NCI-H146 (cell line): ENCODE data around the gene GPR84.

Experiments used
- DNase-seq: peaks from one replicate; lab custom pipeline; 2025; lab: John Stamatoyannopoulos, UW

Gene GPR84

DNA sequence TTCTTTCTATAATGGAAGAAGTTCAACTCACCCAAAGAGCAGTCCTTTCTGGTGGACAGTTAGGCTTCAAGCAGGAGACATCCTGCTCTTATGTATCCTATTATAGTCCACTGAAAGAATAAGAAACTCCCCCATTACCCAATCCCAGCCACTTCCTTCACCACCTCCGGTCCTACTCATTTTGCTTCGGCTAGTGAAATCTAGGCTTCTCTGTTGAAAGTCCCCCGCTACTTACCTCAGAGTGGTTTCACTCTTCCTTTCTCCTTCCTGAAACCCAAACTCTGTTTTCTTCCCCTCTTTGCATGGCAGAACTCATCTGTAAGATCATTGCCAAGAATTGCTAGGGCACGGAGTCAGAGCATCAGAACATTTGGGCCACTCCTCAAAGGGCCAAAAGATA, at the start of gene GPR84:
GPR84 (minus strand) TSS at position 74 of the 400 bp plus-strand sequence. CDS start 635 bp downstream, outside the sequence.
- no peak for DNase-seq

DNA sequence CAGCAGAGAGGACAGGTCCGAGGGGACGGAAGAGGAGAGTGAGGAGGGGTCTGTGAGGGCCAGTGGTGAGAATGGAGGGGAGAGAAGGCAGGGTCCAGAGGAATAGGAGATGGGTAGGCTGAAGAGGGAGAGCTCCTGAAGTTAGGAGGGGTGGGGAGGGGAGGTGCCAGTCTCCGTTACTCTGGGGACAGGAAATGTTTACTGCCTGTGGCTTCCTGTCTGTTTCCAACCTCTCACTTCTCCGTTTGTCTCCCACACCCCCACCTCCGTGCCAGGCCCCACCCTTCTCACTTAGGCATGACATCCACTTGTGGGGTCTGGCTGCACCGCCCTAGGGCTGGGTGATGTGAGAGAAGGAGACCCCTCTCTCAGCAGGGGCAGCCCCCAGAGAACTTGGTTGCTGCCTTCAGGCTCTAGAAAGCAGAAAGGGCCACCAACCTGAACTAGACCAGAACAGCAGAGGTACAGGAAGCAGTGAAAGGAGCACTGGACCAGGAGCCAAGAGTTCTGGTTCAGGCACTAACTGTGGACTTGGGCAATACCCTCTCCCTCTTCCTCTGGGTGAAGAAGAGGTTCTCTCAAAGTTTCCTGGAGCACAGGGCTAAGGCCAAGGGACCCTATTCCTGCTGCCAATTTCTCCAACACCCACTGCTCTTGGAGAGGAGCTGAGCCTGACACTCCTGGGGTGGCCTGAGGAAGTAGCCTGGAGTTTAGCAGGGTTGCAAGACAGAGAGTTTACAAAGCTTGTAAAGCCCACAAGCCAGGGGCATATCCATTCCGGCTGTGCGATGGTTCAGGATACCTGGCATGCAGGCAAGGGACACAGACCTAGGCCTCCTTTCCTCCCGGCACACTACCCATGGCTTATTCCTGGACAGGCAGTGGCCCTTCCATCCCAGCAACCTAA, 49.3 kb upstream of the GPR84 start:
- no peak for DNase-seq

DNA sequence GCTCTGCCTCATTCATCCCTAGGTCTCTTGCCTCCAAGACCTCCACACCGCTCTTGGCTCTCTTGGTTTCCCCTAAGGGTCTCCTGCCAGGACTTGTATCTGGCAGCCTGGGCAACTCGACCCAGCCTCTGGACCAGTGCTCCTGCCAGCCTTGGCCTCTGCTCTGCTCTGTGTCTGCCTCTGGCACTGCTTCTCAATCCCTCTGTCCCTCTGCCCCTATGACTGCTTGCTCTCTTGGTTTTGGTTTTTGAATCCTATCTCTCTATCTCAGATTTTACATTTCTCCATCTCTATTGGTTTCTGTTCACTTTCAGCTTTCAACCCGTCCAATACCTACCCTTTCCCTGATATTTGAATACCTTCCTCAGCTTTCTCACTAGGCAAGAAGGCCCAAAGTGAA, 48.5 kb upstream of the GPR84 start:
- DNase-seq = no peak

- no peak for DNase-seq
Measured at GRCh38 chr12:54412348-54412747, 48.1 kb upstream of the GPR84 start.

DNA sequence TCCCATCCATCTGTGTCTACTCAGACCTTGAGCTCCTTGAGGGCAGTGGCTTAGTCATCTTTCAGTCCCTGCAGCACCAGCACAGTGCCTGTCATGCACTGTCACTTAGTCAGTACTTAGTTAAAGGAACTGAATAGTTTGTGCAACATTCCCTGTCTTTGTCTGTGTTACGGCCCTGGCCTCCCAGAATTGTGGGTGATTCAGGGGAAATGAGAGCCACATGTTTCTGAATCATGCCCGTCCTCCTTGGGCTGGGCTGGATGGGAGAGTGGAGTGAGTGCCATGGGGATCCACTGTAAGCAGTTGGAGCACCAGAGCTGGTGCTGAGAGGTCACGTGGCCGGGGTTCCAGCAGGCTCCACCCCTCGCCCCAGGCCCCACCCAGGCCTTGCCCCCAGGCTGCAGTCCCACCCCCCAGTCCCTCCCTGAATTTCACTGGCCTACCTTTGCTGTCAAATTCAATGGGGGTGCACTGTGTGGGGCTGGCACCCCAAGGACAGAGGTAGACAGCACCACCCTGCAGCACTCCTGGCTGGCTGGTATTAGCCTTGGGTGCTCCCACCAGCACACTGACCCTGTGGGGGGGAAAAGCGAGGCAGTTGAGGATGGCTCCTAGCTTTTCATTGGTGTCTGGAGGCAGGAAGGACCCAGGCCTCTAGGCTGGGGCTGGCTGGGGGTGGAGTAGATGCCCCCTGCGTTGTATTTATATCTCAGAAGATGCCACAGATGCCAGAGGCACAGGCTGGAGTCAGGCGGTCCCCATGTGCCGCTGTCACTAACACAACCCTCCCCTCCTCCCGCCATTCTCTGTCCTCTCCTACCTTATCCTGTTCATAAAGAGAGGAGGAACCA, 47.3 kb upstream of the GPR84 start:
- no peak for DNase-seq

DNA sequence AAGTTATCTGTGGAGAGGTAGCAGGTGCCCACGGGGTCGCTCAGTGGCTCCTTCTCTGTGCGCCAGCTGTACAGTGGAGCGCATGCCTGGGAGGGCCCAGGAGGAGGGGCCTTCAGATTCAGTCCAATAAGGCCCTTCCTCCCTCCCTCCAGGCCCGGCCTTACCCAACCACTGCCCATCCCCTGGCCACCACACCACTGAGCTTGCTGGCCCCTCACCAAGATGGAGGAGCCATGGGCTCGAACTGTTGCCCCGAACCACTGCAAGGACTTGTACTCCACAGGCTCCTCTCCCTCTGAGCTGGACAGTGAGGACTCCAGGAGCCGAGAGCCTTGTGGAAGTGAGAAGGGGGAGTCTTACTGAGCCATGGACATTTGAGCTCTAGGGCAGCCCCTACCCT, 45.0 kb upstream of the GPR84 start:
- peak; percentile 86 for DNase-seq

DNA sequence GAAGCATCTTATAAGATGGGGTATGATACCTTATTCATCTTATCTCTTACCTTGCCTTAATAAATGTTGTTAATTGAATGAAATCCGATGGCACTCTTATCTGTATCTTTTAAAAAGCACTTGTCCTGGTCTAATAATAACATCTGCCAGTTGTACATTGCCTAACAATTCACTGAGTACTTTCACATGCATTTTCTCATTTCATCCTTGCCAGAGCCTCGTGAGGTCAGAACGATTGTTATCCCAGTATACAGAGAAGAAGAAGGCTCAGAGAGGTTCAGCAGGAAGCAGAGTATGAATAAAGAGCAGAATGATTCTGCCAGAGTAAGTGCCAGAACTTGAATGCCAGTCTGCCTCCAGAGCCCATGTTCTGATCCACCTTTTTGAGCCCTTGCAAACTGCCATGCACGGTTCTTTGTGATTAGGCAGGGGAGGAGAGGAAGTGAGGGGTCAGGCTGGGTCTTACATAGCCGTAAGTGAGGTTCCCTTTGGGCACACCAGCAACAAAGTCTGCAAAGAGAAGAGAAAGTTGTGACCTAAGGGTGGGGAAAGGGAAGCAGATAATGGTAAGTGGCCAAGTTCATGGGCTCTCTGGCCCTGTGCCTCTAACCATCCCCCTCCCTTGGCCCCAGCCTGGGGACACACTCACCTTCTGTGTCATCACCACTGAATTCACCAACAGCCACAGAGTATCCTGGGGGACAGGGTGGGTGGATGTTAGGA, 43.1 kb upstream of the GPR84 start:
- DNase-seq = no peak

GRCh38 chr12:54405573-54405972, 41.3 kb upstream of the GPR84 start:
- DNase-seq = no peak

DNA sequence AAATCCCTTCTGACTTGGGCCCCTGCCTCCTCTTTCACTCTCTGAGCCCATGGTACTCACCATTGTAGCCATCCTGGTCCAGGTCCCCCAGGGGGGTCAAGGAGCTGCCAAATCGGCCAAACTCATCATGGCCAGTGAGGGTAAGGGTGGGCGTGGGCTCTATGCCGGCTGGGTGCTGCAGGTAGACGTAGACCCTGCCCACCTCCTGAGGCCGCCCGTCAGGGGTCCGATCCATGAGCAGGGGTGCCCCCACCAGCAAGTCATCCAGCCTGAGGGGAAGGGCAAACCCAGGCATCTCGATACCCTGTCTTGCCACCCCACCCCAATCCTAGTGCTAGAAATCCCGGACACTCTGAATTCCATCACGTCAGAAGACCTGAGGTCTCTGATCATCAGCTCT, 40.8 kb upstream of the GPR84 start:
- DNase-seq = no peak

- DNase-seq = peak; percentile 51
Measured at GRCh38 chr12:54404061-54405004, 40.0 kb upstream of the GPR84 start.

DNA sequence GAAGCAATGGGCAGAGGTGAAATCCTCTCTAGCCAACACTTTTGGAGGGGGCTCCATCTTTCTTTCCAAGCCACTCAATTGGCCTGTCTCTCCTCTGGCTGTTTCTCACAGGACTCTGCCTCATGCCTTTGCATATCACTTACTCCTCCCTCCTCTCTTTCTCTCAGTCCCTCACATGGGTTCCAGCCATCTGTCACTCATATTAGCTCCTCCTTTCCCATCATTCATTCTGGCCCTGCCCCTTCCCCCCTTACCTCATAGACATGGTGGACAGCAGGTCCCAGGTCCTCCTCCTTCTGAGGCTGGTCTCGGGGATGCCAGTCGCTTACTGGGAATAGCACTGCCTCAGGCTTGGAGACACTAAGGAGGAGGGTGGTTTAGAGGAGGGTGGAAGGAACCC, 36.8 kb upstream of the GPR84 start:
- no peak for DNase-seq

- DNase-seq = peak; percentile 74
Measured at GRCh38 chr12:54398995-54399793, 34.9 kb upstream of the GPR84 start.

- DNase-seq = no peak
Measured at GRCh38 chr12:54398218-54398617, 33.9 kb upstream of the GPR84 start.

- DNase-seq = no peak
Measured at GRCh38 chr12:54397157-54397556, 32.9 kb upstream of the GPR84 start.

DNA sequence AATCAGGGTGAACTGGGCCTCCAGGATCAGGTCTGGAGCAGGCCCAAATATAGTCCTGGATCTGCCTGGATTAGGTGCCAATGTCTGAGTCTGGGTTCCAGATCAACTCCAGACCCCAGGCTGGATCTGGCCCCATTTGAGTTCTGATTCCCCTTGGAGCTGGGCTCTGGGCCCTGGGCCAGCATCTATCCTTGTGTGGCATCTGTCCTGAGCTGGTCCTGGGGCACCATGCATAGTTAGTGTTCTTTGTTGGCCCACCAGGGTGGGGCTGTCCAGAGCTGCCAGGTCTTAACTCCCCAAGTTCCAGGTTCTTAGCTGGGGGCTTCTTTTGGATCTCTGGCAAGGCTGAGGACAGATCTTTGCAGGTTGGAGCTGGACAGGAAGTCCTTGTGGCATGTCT, 31.3 kb upstream of the GPR84 start:
- DNase-seq = no peak

DNA sequence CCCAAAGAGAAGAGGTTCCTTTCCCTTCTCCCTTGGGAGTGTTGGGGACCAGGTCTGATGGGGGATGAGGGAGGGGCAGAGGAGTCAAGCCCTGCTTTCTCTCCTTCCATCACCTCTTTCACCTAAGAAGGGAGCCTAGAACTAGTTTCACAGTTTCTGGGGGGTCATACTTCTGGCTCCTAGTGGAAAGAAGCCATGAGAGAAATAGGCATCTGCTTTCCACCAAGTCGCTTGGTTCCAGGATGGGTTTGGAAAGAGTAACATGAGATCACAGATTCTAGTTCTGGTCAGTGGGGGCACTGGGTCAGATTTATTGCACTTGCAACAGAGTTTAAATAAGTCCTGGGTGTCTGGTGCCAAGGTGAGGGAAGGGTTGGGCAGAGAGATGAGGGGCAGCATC, 30.7 kb upstream of the GPR84 start:
- DNase-seq = no peak

- peak; percentile 47 for DNase-seq
Measured at GRCh38 chr12:54394281-54394719, 30.0 kb upstream of the GPR84 start.

DNA sequence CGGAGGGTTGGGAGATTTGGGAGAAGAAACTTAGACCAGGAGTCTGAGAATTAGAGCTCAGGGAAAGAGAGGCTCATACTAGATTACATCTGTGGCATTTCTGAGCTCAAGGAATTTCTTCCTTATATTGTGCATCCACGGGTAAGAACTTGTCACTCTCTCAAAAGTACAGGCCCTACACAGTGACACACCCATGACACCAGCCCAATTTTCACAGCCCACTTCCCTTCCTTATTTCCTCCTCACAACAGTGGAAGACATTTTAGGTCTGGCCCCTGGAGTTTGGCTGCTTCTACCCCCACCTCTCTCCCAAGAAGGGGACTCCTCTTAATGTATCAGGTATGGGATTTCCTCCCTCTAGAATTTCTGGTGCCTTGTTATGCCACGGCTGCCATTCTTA, 29.5 kb upstream of the GPR84 start:
- DNase-seq = no peak

GRCh38 chr12:54393207-54393609, 28.9 kb upstream of the GPR84 start:
- DNase-seq = no peak

- DNase-seq = no peak
Measured at GRCh38 chr12:54392485-54393206, 28.4 kb upstream of the GPR84 start.
